WTC11 (cell line): ENCODE data around the gene ADCY2. TPM values are rescaled to one million over a fixed set of nuclear protein-coding genes. Genes with fewer than 3 reads are reported as not detected.

Source experiments
- ATAC-seq: fragments of 200-7000 bp; cut with Tn5 transposase; 2 replicates; pipeline ENCODE4 v1.10.0; 2021; ENCODE audit warnings: mild to moderate bottlenecking, moderate library complexity
- CTCF ChIA-PET: fragments of 300-600 bp; sonication (Branson Sonifier 250); formaldehyde crosslinking; loops from one replicate; lab custom pipeline; 2021; ENCODE audit warnings: antibody characterized with exemption; lab: Charles Lee
- POLR2A ChIA-PET: fragments of 350-600 bp; sonication (Branson Sonifier 250); formaldehyde crosslinking; loops from one replicate; lab custom pipeline; 2021; ENCODE audit warnings: antibody characterized with exemption; lab: Charles Lee
- DNase-seq: peaks from one replicate; pipeline ENCODE4 v3.0.0; 2021; ENCODE audit warnings: low spot score
- H3K27ac Mint-ChIP-seq: 2 replicates; pipeline ENCODE4 v1.8.0; 2021; ENCODE audit warnings: mixed read lengths
- H3K27me3 Mint-ChIP-seq: 2 replicates; pipeline ENCODE4 v1.8.0; 2021; ENCODE audit warnings: low read depth, mild to moderate bottlenecking, moderate library complexity, mixed read lengths
- H3K36me3 Mint-ChIP-seq: 2 replicates; pipeline ENCODE4 v1.8.0; 2021; ENCODE audit warnings: mixed read lengths
- H3K4me1 Mint-ChIP-seq: 2 replicates; pipeline ENCODE4 v1.8.0; 2022; ENCODE audit warnings: mixed read lengths
- H3K4me3 Mint-ChIP-seq: 2 replicates; pipeline ENCODE4 v1.8.0; 2021; ENCODE audit warnings: mild to moderate bottlenecking, moderate library complexity, mixed read lengths
- H3K9me3 Mint-ChIP-seq: 2 replicates; pipeline ENCODE4 v1.8.0; 2021; ENCODE audit warnings: mixed read lengths
- CREM ChIP-seq: sonication (generic); formaldehyde crosslinking; IDR thresholded peaks from 2 replicates; pipeline ENCODE4 v1.8.1; 2022; ENCODE audit warnings: mild to moderate bottlenecking, missing genetic modification reagents, moderate library complexity
- ERG ChIP-seq: fragments of 250-450 bp; sonication (Bioruptor Pico); IDR thresholded peaks from 2 replicates; pipeline ENCODE4 v1.8.0; 2021; ENCODE audit warnings: mild to moderate bottlenecking
- GABPB1 ChIP-seq: sonication (generic); formaldehyde crosslinking; IDR thresholded peaks from 2 replicates; pipeline ENCODE4 v1.8.1; 2023; ENCODE audit warnings: mild to moderate bottlenecking, missing genetic modification reagents
- PRDM15 ChIP-seq: sonication (generic); formaldehyde crosslinking; IDR thresholded peaks from 2 replicates; pipeline ENCODE4 v1.8.0; 2022; ENCODE audit warnings: missing genetic modification reagents
- PRRX2 ChIP-seq: fragments of 250-450 bp; sonication (Bioruptor Pico); IDR thresholded peaks from 2 replicates; pipeline ENCODE4 v1.8.0; 2021; ENCODE audit warnings: mild to moderate bottlenecking
- SMAD4 ChIP-seq: sonication (generic); formaldehyde crosslinking; IDR thresholded peaks from 2 replicates; pipeline ENCODE4 v1.8.0; 2022; ENCODE audit warnings: mild to moderate bottlenecking, missing genetic modification reagents
- SP1 ChIP-seq: sonication (generic); formaldehyde crosslinking; conservative IDR thresholded peaks from 2 replicates; pipeline ENCODE4 v1.8.1; 2022; ENCODE audit warnings: missing genetic modification reagents
- TCF7 ChIP-seq: sonication (generic); formaldehyde crosslinking; IDR thresholded peaks from 2 replicates; pipeline ENCODE4 v1.8.0; 2022; ENCODE audit warnings: mild to moderate bottlenecking, low read depth, missing genetic modification reagents, moderate library complexity
- TEAD1 ChIP-seq: sonication (generic); formaldehyde crosslinking; IDR thresholded peaks from 2 replicates; pipeline ENCODE4 v1.8.0; 2022; ENCODE audit warnings: mild to moderate bottlenecking, missing genetic modification reagents
- ZBTB21 ChIP-seq: sonication (generic); formaldehyde crosslinking; IDR thresholded peaks from 2 replicates; pipeline ENCODE4 v1.8.1; 2023; ENCODE audit warnings: mild to moderate bottlenecking, missing genetic modification reagents, borderline replicate concordance
- ZBTB43 ChIP-seq: sonication (generic); formaldehyde crosslinking; IDR thresholded peaks from 2 replicates; pipeline ENCODE4 v1.8.1; 2023; ENCODE audit warnings: mild to moderate bottlenecking, missing genetic modification reagents
- ZNF232 ChIP-seq: sonication (generic); formaldehyde crosslinking; IDR thresholded peaks from 2 replicates; pipeline ENCODE4 v1.8.0; 2022; ENCODE audit warnings: mild to moderate bottlenecking, missing genetic modification reagents
- ZSCAN18 ChIP-seq: fragments of 250-450 bp; sonication (Bioruptor Pico); IDR thresholded peaks from 2 replicates; pipeline ENCODE4 v2.1.2; 2022; ENCODE audit warnings: mild to moderate bottlenecking, moderate library complexity
- total RNA-seq: library from RNA; stranded (reverse); gene quantifications from 3 replicates; pipeline ENCODE4 v1.2.3, GENCODE V29; 2021
- TF ChIP-seq, protein P1 (sequence below): fragments of 250-450 bp; sonication (Bioruptor Pico); IDR thresholded peaks from 2 replicates; pipeline ENCODE4 v1.9.0; 2021; ENCODE audit warnings: mild to moderate bottlenecking
- TF ChIP-seq, protein P2 (sequence below): fragments of 250-450 bp; sonication (Bioruptor Pico); IDR thresholded peaks from 2 replicates; pipeline ENCODE4 v1.9.0; 2021; ENCODE audit warnings: moderate library complexity, mild to moderate bottlenecking, inconsistent platforms, borderline replicate concordance
- TF ChIP-seq, protein P3 (sequence below): sonication (generic); formaldehyde crosslinking; IDR thresholded peaks from 2 replicates; pipeline ENCODE4 v1.8.0; 2023; ENCODE audit warnings: mild to moderate bottlenecking, missing genetic modification reagents

ADCY2 gene
- total RNA-seq, 1 experiment from 2014 or later, result 142 TPM

GRCh38 chr5:7822449-7822848, 426.5 kb downstream of the ADCY2 start (continued):
- TF ChIP-seq PRDM15 (CRISPR knock-in tag) (no peak), ZBTB43 (no peak), ZSCAN18 (CRISPR knock-in tag) (no peak), TEAD1 (CRISPR knock-in tag) (no peak), ZBTB21 (no peak), CREM (no peak), GABPB1 (no peak), SMAD4 (CRISPR knock-in tag) (no peak)
- TF ChIP-seq, protein P1, sequence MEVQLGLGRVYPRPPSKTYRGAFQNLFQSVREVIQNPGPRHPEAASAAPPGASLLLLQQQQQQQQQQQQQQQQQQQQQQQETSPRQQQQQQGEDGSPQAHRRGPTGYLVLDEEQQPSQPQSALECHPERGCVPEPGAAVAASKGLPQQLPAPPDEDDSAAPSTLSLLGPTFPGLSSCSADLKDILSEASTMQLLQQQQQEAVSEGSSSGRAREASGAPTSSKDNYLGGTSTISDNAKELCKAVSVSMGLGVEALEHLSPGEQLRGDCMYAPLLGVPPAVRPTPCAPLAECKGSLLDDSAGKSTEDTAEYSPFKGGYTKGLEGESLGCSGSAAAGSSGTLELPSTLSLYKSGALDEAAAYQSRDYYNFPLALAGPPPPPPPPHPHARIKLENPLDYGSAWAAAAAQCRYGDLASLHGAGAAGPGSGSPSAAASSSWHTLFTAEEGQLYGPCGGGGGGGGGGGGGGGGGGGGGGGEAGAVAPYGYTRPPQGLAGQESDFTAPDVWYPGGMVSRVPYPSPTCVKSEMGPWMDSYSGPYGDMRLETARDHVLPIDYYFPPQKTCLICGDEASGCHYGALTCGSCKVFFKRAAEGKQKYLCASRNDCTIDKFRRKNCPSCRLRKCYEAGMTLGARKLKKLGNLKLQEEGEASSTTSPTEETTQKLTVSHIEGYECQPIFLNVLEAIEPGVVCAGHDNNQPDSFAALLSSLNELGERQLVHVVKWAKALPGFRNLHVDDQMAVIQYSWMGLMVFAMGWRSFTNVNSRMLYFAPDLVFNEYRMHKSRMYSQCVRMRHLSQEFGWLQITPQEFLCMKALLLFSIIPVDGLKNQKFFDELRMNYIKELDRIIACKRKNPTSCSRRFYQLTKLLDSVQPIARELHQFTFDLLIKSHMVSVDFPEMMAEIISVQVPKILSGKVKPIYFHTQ (CRISPR knock-in tag), result no peak

- ChIA-PET CTCF (interaction anchor here (1.0 kb wide), 2 partner anchors 27 to 304 kb away, joined by 3 to 4 read pairs; partner anchors contain the start of gene CFAP90), POLR2A (no interaction called here)
- no peaks in the 10 kb centered on the region for H3K9me3 Mint-ChIP-seq
- no peak for ATAC-seq
- DNase-seq, result no peak
- H3K4me3 Mint-ChIP-seq, result no peak overlapping the region
- H3K27me3 Mint-ChIP-seq, result no peaks in the 10 kb centered on the region; the same call in 1 of the 2 replicates
- no peak overlapping the region for H3K27ac Mint-ChIP-seq
- H3K36me3 Mint-ChIP-seq, result peaks cover 64% of the 10 kb centered on the region
- no peaks in the 10 kb centered on the region for H3K4me1 Mint-ChIP-seq
- no peak for TF ChIP-seq CREM
- no peak for TF ChIP-seq SP1 (CRISPR knock-in tag)
- TF ChIP-seq, protein P2, sequence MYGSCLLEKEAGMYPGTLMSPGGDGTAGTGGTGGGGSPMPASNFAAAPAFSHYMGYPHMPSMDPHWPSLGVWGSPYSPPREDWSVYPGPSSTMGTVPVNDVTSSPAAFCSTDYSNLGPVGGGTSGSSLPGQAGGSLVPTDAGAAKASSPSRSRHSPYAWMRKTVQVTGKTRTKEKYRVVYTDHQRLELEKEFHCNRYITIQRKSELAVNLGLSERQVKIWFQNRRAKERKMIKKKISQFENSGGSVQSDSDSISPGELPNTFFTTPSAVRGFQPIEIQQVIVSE, result no peak
- TF ChIP-seq, protein P3, sequence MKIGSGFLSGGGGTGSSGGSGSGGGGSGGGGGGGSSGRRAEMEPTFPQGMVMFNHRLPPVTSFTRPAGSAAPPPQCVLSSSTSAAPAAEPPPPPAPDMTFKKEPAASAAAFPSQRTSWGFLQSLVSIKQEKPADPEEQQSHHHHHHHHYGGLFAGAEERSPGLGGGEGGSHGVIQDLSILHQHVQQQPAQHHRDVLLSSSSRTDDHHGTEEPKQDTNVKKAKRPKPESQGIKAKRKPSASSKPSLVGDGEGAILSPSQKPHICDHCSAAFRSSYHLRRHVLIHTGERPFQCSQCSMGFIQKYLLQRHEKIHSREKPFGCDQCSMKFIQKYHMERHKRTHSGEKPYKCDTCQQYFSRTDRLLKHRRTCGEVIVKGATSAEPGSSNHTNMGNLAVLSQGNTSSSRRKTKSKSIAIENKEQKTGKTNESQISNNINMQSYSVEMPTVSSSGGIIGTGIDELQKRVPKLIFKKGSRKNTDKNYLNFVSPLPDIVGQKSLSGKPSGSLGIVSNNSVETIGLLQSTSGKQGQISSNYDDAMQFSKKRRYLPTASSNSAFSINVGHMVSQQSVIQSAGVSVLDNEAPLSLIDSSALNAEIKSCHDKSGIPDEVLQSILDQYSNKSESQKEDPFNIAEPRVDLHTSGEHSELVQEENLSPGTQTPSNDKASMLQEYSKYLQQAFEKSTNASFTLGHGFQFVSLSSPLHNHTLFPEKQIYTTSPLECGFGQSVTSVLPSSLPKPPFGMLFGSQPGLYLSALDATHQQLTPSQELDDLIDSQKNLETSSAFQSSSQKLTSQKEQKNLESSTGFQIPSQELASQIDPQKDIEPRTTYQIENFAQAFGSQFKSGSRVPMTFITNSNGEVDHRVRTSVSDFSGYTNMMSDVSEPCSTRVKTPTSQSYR (CRISPR knock-in tag), result no peak
- TF ChIP-seq, protein P1 (CRISPR knock-in tag), result no peak
- no peak for TF ChIP-seq ZSCAN18 (CRISPR knock-in tag)
- no peak for TF ChIP-seq TCF7 (CRISPR knock-in tag)
- no peak for TF ChIP-seq ZNF232 (CRISPR knock-in tag)
- TF ChIP-seq PRRX2 (CRISPR knock-in tag), result no peak
- no peak for TF ChIP-seq ERG
These were observed 427.7 kb downstream of the ADCY2 start for GRCh38 chr5:7823594-7823993.
